D721Med (cell line): ENCODE results near the gene MYO5B.

Source experiments
- DNase-seq: peaks from one replicate; pipeline ENCODE4 v3.0.0; 2011; ENCODE audit warnings: low spot score; ENCODE audit not compliant: insufficient read length
- FAIRE-seq: peaks from 2 replicates; lab custom pipeline; 2011; peaks lifted over from hg19 to GRCh38; lab: Jason Lieb, UNC
- CTCF ChIP-seq: IDR thresholded peaks from 2 replicates; pipeline ENCODE4 v1.5.1; 2012; ENCODE audit warnings: mild to moderate bottlenecking, control low read depth; ENCODE audit not compliant: insufficient read depth; ENCODE audit errors: missing control alignments

The MYO5B gene

GRCh38 chr18:50060822-50061221 is 134.1 kb downstream of the MYO5B start:
- no peak for DNase-seq
- no peak for TF ChIP-seq CTCF
- no peak for FAIRE-seq

- no peak for FAIRE-seq
- DNase-seq: no peak
- TF ChIP-seq CTCF: no peak
These were observed 136.2 kb downstream of the MYO5B start for GRCh38 chr18:50058731-50059130.

GRCh38 chr18:50057009-50057408 is 137.9 kb downstream of the MYO5B start:
- DNase-seq: no peak
- no peak for FAIRE-seq
- TF ChIP-seq CTCF: no peak

GRCh38 chr18:50056185-50056584 is 138.8 kb downstream of the MYO5B start:
- TF ChIP-seq CTCF: no peak
- FAIRE-seq: no peak

GRCh38 chr18:50055488-50055887 is 139.5 kb downstream of the MYO5B start:
- DNase-seq (no peak), FAIRE-seq (no peak)
- no peak for TF ChIP-seq CTCF

More at GRCh38 chr18:50056185-50056584, 138.8 kb downstream of the MYO5B start:
- no peak for DNase-seq

- no peak for TF ChIP-seq CTCF
- FAIRE-seq: no peak
- no peak for DNase-seq
These were observed 141.8 kb downstream of the MYO5B start for GRCh38 chr18:50053111-50053510.

- no peak for DNase-seq
- no peak for FAIRE-seq
- no peak for TF ChIP-seq CTCF
These were observed 143.7 kb downstream of the MYO5B start for GRCh38 chr18:50051288-50051687.
